PC-3 (cell line): ENCODE measurements around the gene AFF1. TPM values are rescaled to one million over a fixed set of nuclear protein-coding genes. Genes with fewer than 3 reads are reported as not detected.

Source experiments
- ATAC-seq: fragments of 200-7000 bp; cut with Tn5 transposase; 2 replicates; pipeline ENCODE4 v1.9.1; 2020; ENCODE audit warnings: mild to moderate bottlenecking, moderate library complexity
- BruUV-seq: library from RNA; stranded (reverse); fragments of 400-500 nt; replicated peaks from 2 replicates; lab custom pipeline; 2021; lab: Mats Ljungman, UMichigan
- CTCF ChIA-PET: fragments of 300-600 bp; sonication (Branson Sonifier 250); formaldehyde crosslinking; loops from one replicate; lab custom pipeline; 2022; ENCODE audit warnings: antibody characterized with exemption; lab: Charles Lee
- POLR2A ChIA-PET: fragments of 300-600 bp; sonication (Branson Sonifier 250); formaldehyde crosslinking; loops from one replicate; lab custom pipeline; 2022; ENCODE audit warnings: antibody characterized with exemption; ENCODE audit not compliant: unreplicated experiment; lab: Charles Lee
- DNase-seq: peaks from one replicate; pipeline ENCODE4 v3.0.0-alpha.2; 2015
- H2AFZ ChIP-seq: fragments of 300-600 bp; sonication (generic); 2 replicates; pipeline ENCODE4 v1.6.0; 2016; ENCODE audit warnings: antibody characterized with exemption, low read length
- H3F3A ChIP-seq: fragments of 300-600 bp; sonication (generic); one replicate; pipeline ENCODE4 v1.6.0; 2017; ENCODE audit warnings: antibody characterized with exemption, low read length, control low read depth, mild to moderate bottlenecking; ENCODE audit not compliant: unreplicated experiment
- H3K27ac ChIP-seq: fragments of 300-600 bp; sonication (generic); 2 replicates; pipeline ENCODE4 v1.5.1; 2016; ENCODE audit warnings: mild to moderate bottlenecking, low read length
- H3K27me3 ChIP-seq: fragments of 300-600 bp; sonication (generic); 2 replicates; pipeline ENCODE4 v1.6.1; 2016; ENCODE audit warnings: low read length, mixed read lengths
- H3K36me3 ChIP-seq: fragments of 300-600 bp; sonication (generic); 2 replicates; pipeline ENCODE4 v1.6.1; 2016; ENCODE audit warnings: low read depth, mixed run types, low read length, mixed read lengths
- H3K4me1 ChIP-seq: fragments of 300-600 bp; sonication (generic); 2 replicates; pipeline ENCODE4 v1.5.1; 2016; ENCODE audit warnings: low read length; ENCODE audit not compliant: insufficient read depth
- H3K4me2 ChIP-seq: fragments of 300-600 bp; sonication (generic); 2 replicates; pipeline ENCODE4 v1.6.0; 2016; ENCODE audit warnings: low read length
- H3K4me3 ChIP-seq: fragments of 300-600 bp; sonication (generic); 2 replicates; pipeline ENCODE4 v1.5.1; 2016; ENCODE audit warnings: mild to moderate bottlenecking, low read length, mixed read lengths
- H3K79me2 ChIP-seq: fragments of 300-600 bp; sonication (generic); 2 replicates; pipeline ENCODE4 v1.6.1; 2017; ENCODE audit warnings: low read length, mixed read lengths
- H3K9ac ChIP-seq: fragments of 300-600 bp; sonication (generic); 2 replicates; pipeline ENCODE4 v1.6.0; 2016; ENCODE audit warnings: mild to moderate bottlenecking, low read length
- H3K9me2 ChIP-seq: fragments of 300-600 bp; sonication (generic); replicated peaks from 2 replicates; pipeline ENCODE4 v1.6.1; 2016; ENCODE audit warnings: mixed run types, low read length, mixed read lengths
- H3K9me3 ChIP-seq: fragments of 300-600 bp; sonication (generic); 2 replicates; pipeline ENCODE4 v1.6.1; 2016; ENCODE audit warnings: low read length, mixed read lengths
- H4K20me1 ChIP-seq: fragments of 300-600 bp; sonication (generic); 2 replicates; pipeline ENCODE4 v1.6.1; 2016; ENCODE audit warnings: low read length, mixed read lengths
- CTCF ChIP-seq: fragments of 300-600 bp; sonication (generic); conservative IDR thresholded peaks from 2 replicates; pipeline ENCODE4 v1.5.1; 2017; ENCODE audit warnings: antibody characterized with exemption, low read depth, mild to moderate bottlenecking, low read length
- EZH2 ChIP-seq: fragments of 300-600 bp; sonication (generic); IDR thresholded peaks from one replicate; pipeline ENCODE4 v1.6.1; 2017; ENCODE audit warnings: antibody characterized with exemption, mild to moderate bottlenecking, low read length; ENCODE audit not compliant: unreplicated experiment
- EZH2phosphoT487 ChIP-seq: fragments of 300-600 bp; sonication (generic); IDR thresholded peaks from 2 replicates; pipeline ENCODE4 v1.6.1; 2018; ENCODE audit warnings: mild to moderate bottlenecking, antibody characterized with exemption, low read length, borderline replicate concordance
- intact Hi-C: fragments of 100-400 bp; cut with micrococcal nuclease; formaldehyde crosslinking; loops from 2 replicates; pipeline ENCODE4 v1.9.0; 2023
- total RNA-seq: library from RNA; depleted of rRNA; stranded (reverse); fragments of >200 nt; gene quantifications from 2 replicates; pipeline ENCODE4 v1.2.3, GENCODE V29; 2014

Gene AFF1
- total RNA-seq, 1 experiment from 2014 or later, result 8.1 TPM

GRCh38 chr4:87073199-87074120 is 138.6 kb downstream of the AFF1 start:
- peak overlapping the region; percentile 47 for H3K27ac ChIP-seq
- H3K9me2 ChIP-seq, result no peaks in the 10 kb centered on the region
- H3K4me2 ChIP-seq, result peak overlapping the region; percentile 62
- no peaks in the 10 kb centered on the region for H3K27me3 ChIP-seq
- H4K20me1 ChIP-seq, result no peaks in the 10 kb centered on the region
- TF ChIP-seq CTCF, result no peak
- TF ChIP-seq EZH2, result no peak
- TF ChIP-seq EZH2phosphoT487, result no peak
- no peaks in the 10 kb centered on the region for H3K36me3 ChIP-seq
- H3K79me2 ChIP-seq, result peaks cover 5% of the 10 kb centered on the region; the same call in 1 of the 2 replicates
- no TSS peak for BruUV-seq
- ChIA-PET CTCF (interaction anchor here (0.5 to 0.7 kb wide), 2 partner anchors 162 to 578 kb away, joined by 3 read pairs; no protein-coding TSS in a partner anchor), POLR2A (no interaction called here)
- no peaks in the 10 kb centered on the region for H3K9me3 ChIP-seq
- H2AFZ ChIP-seq, result no peak overlapping the region
- ATAC-seq (peak; percentile 91), DNase-seq (peak; percentile 79)
- no peaks in the 10 kb centered on the region for H3F3A ChIP-seq
- H3K9ac ChIP-seq, result no peak overlapping the region
- peaks cover 17% of the 10 kb centered on the region for H3K4me1 ChIP-seq
- intact Hi-C loops, result no loop called here
- H3K4me3 ChIP-seq, result peak overlapping the region; percentile 36; the same call in 1 of the 2 replicates

- no peaks in the 10 kb centered on the region for H3K27me3 ChIP-seq
- TF ChIP-seq EZH2phosphoT487 (no peak), CTCF (no peak), EZH2 (no peak)
- DNase-seq, result no peak
Observed at GRCh38 chr4:87074121-87074488, 139.3 kb downstream of the AFF1 start.

GRCh38 chr4:87075876-87076275 is 141.1 kb downstream of the AFF1 start:
- ATAC-seq (no peak), DNase-seq (no peak)
- ChIA-PET POLR2A (no interaction called here), CTCF (no interaction called here)
- no peaks in the 10 kb centered on the region for H4K20me1 ChIP-seq
- no peak overlapping the region for H3K4me3 ChIP-seq
- no peaks in the 10 kb centered on the region for H3K9me3 ChIP-seq
- H3K4me1 ChIP-seq, result peaks cover 17% of the 10 kb centered on the region
- peaks cover 5% of the 10 kb centered on the region; the same call in 1 of the 2 replicates for H3K79me2 ChIP-seq
- no peak overlapping the region for H2AFZ ChIP-seq
- no peaks in the 10 kb centered on the region for H3K9me2 ChIP-seq
- BruUV-seq, result no TSS peak
- TF ChIP-seq EZH2 (no peak), CTCF (no peak)
- intact Hi-C loops, result no loop called here
- H3K27me3 ChIP-seq, result no peaks in the 10 kb centered on the region
- H3K4me2 ChIP-seq, result no peak overlapping the region
- H3K27ac ChIP-seq, result no peak overlapping the region
- no peaks in the 10 kb centered on the region for H3K36me3 ChIP-seq
- no peak overlapping the region for H3K9ac ChIP-seq
- H3F3A ChIP-seq, result no peaks in the 10 kb centered on the region

More at GRCh38 chr4:87074121-87074488, 139.3 kb downstream of the AFF1 start:
- H3K9me3 ChIP-seq, result no peaks in the 10 kb centered on the region
- H3F3A ChIP-seq, result no peaks in the 10 kb centered on the region
- intact Hi-C loops, result no loop called here
- no peak overlapping the region for H3K4me3 ChIP-seq
- no peak for ATAC-seq
- H3K27ac ChIP-seq, result peak overlapping the region; percentile 47
- BruUV-seq, result no TSS peak
- ChIA-PET CTCF (interaction anchor here (0.5 to 0.7 kb wide), 2 partner anchors 161 to 578 kb away, joined by 3 read pairs; no protein-coding TSS in a partner anchor), POLR2A (no interaction called here)
- no peaks in the 10 kb centered on the region for H4K20me1 ChIP-seq
- H3K36me3 ChIP-seq, result no peaks in the 10 kb centered on the region
- H3K9me2 ChIP-seq, result no peaks in the 10 kb centered on the region
- H3K4me2 ChIP-seq, result peak overlapping the region; percentile 62; the same call in 1 of the 2 replicates
- peaks cover 5% of the 10 kb centered on the region; the same call in 1 of the 2 replicates for H3K79me2 ChIP-seq
- H2AFZ ChIP-seq, result no peak overlapping the region
- H3K4me1 ChIP-seq, result peaks cover 17% of the 10 kb centered on the region
- no peak overlapping the region for H3K9ac ChIP-seq
